ENCODE measurements around the gene ENTR1. TPM values are rescaled to one million over a fixed set of nuclear protein-coding genes. Genes with fewer than 3 reads are reported as not detected.

Gene ENTR1
- total and polyA plus RNA-seq, 4 donors = 25.5 to 48.4 (median 37.7) TPM

DNA sequence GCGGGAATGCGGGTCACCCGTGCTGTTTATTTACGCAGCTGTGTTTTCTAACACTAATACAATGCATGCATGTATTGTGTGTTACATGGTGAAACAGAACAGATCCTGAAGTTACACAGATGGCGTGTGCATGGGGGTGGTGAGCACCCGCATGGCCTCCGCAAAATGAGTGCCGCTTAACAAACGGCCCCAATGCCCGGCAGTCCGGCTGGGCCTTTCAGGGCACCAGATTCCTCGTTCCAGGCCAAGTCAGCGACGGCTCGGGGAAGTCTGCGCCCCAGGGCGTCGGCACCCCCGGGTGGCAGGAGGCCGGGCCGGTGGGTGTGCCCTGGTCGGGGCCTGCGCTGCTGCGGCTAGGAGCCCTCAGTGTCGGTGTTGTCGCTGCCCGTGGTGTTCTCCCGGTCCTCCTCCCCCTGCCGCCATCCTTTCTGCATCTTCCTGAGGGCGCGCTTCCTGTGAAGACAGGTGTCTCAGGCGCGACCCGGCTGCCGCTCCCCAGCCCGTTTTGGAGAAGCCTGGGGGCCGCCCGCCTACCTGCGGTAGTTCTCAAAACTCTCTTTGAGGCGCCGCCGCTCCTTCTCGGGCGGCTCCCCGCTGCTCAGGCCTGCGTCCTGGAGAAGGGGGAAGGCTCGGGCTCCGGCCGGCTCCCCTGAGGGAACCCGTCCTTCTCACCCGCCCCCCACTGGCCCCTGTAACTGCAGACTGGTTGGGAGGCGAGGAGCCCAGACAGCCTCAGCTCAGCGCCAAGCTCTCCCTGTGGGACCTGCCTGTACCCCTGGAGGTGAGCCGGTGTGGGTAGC is 46.3 kb downstream of the ENTR1 start:
- DNase-seq (no peak), ATAC-seq (ENCODE audit: insufficient read depth, low FRiP score) (no peak)
- no peaks in the 10 kb centered on the region for H3K27me3 ChIP-seq (ENCODE audit: control insufficient read depth in 3 of 3, insufficient read depth in 3 of 3, low read length in 2 of 3)
- H3K4me1 ChIP-seq (ENCODE audit: control insufficient read depth in 5 of 5, insufficient read depth in 5 of 5, low read length in 5 of 5) = peaks cover 0 to 22% (median 11%) of the 10 kb centered on the region in 5 donors
- no peak overlapping the region for H3K27ac ChIP-seq (ENCODE audit: low read depth in 1 of 2, low read length in 1 of 2)
- 40 to 44% methylated on average over 51 to 54 of the region's 54 CpGs for WGBS, 2 donors
- TF ChIP-seq, protein P1, sequence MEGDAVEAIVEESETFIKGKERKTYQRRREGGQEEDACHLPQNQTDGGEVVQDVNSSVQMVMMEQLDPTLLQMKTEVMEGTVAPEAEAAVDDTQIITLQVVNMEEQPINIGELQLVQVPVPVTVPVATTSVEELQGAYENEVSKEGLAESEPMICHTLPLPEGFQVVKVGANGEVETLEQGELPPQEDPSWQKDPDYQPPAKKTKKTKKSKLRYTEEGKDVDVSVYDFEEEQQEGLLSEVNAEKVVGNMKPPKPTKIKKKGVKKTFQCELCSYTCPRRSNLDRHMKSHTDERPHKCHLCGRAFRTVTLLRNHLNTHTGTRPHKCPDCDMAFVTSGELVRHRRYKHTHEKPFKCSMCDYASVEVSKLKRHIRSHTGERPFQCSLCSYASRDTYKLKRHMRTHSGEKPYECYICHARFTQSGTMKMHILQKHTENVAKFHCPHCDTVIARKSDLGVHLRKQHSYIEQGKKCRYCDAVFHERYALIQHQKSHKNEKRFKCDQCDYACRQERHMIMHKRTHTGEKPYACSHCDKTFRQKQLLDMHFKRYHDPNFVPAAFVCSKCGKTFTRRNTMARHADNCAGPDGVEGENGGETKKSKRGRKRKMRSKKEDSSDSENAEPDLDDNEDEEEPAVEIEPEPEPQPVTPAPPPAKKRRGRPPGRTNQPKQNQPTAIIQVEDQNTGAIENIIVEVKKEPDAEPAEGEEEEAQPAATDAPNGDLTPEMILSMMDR (IDR thresholded peaks at IDR 0.05; ENCODE audit: control extremely low read depth, extremely low read depth) = no peak
- no peak overlapping the region for H3K9ac ChIP-seq (ENCODE audit: insufficient read depth in 1 of 2, low read length in 2 of 2)
- H3K4me3 ChIP-seq = no peak overlapping the region
- peaks cover 0 to 4% (median under 1%) of the 10 kb centered on the region in 4 donors for H3K36me3 ChIP-seq (ENCODE audit: control insufficient read depth in 4 of 4, insufficient read depth in 4 of 4, low read length in 4 of 4)
- H3K9me3 ChIP-seq (ENCODE audit: control insufficient read depth in 4 of 4, insufficient read depth in 3 of 4, low read length in 3 of 4) = no peaks in the 10 kb centered on the region

DNA sequence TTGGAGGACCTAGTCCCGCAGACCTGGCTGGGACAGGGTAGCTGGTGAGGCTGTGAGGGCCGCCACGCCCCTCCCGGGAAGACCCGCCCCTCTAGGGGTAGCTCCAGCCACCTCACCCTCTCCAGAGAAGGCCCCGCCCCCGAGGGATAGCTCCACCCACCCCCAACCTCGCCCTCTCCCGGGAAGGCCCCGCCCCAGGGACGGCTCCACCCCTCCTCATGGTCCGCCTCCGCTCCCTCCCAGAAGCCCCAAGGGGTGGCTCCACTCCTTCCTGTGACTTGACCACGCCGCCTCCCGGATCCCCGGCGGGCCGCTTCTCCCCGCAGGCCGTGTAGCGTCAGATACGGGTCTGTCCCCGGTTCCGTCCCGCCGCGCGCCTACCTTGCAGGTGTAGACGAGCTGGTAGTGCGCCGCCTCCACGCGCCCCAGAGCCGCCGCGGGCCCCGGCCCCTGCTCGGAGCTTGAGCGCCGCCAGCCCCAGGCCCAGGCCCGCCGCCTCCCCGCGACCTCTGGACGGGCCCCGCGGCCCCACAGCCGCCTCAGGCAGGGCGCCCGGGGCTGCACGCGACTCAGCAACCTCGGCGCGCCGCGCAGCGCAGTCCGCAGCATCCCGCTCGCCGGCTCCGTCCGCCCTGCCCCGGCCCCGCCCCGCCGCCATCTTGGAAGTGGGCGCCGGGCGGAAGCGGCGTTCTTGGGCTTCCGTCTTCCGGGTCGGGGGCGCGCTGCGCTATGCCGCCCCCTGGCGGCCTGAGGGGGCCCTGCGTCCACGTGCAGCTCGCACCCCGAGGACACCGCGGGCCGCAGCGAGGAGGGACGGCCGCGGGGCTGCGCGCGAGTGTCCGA is 47.1 kb downstream of the ENTR1 start, which contains the start of gene DNLZ:
TSS of gene DNLZ (minus strand) at position 639 of the 843 bp plus-strand sequence. CDS start at position 609, 30 bp downstream.
- Histone ChIP-seq H3K27me3 (ENCODE audit: control insufficient read depth in 3 of 3, insufficient read depth in 3 of 3, low read length in 2 of 3) (no peaks in the 10 kb centered on the region), H3K4me1 (ENCODE audit: control insufficient read depth in 5 of 5, insufficient read depth in 5 of 5, low read length in 5 of 5) (peaks cover 0 to 22% (median 11%) of the 10 kb centered on the region in 5 donors), H3K9ac (ENCODE audit: insufficient read depth in 1 of 2, low read length in 2 of 2) (no peak within 1 kb of the TSS), H3K27ac (ENCODE audit: low read depth in 1 of 2, low read length in 1 of 2) (peak within 1 kb of the TSS; percentile 96 to 98), H3K36me3 (ENCODE audit: control insufficient read depth in 4 of 4, insufficient read depth in 4 of 4, low read length in 4 of 4) (peaks cover 0 to 5% (median 2%) of the 10 kb centered on the region in 4 donors), H3K4me3 (peak within 1 kb of the TSS; percentile 77), H3K9me3 (ENCODE audit: control insufficient read depth in 4 of 4, insufficient read depth in 3 of 4, low read length in 3 of 4) (no peaks in the 10 kb centered on the region)
- ATAC-seq (ENCODE audit: insufficient read depth, low FRiP score) (peak; percentile 89), DNase-seq (peak; percentile 93 to 96 (median 95))
- TF ChIP-seq, protein P1 (IDR thresholded peaks at IDR 0.05; ENCODE audit: control extremely low read depth, extremely low read depth) = peak; percentile 89
- 1% methylated on average over 68 to 97 of the region's 97 CpGs for WGBS, 2 donors

DNA sequence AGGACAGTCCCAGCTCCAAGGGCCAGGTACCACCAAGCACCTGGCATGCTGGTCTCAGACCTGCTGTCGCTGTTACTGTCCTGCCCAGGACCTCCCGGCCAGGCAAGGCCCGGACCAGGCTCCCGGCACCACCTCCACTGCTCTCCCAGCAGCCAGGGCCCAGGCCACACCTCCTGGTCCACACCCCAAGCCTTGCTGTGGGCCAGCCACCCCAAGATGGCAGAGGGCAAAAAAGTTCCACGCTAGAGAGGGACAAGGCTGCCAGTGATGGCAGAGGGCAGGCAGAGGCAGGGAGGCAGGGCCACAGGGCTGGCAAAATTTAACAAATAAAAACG is 48.0 kb downstream of the ENTR1 start:
- H3K4me3 ChIP-seq = no peak overlapping the region
- no peak for ATAC-seq (ENCODE audit: insufficient read depth, low FRiP score)
- TF ChIP-seq, protein P1 (IDR thresholded peaks at IDR 0.05; ENCODE audit: control extremely low read depth, extremely low read depth) = no peak

More for the DNA sequence above, 48.0 kb downstream of the ENTR1 start:
- peaks cover 0 to 22% (median 11%) of the 10 kb centered on the region in 5 donors for H3K4me1 ChIP-seq (ENCODE audit: control insufficient read depth in 5 of 5, insufficient read depth in 5 of 5, low read length in 5 of 5)
- peaks cover 0 to 14% (median 2%) of the 10 kb centered on the region in 4 donors for H3K36me3 ChIP-seq (ENCODE audit: control insufficient read depth in 4 of 4, insufficient read depth in 4 of 4, low read length in 4 of 4)
- H3K27me3 ChIP-seq (ENCODE audit: control insufficient read depth in 3 of 3, insufficient read depth in 3 of 3, low read length in 2 of 3) = no peaks in the 10 kb centered on the region
- WGBS, 2 donors = 83 to 90% methylated on average over 6 of the region's 6 CpGs
- no peak overlapping the region for H3K9ac ChIP-seq (ENCODE audit: insufficient read depth in 1 of 2, low read length in 2 of 2)
- H3K27ac ChIP-seq (ENCODE audit: low read depth in 1 of 2, low read length in 1 of 2) = peak overlapping the region; percentile 62 to 72
- no peaks in the 10 kb centered on the region for H3K9me3 ChIP-seq (ENCODE audit: control insufficient read depth in 4 of 4, insufficient read depth in 3 of 4, low read length in 3 of 4)
- peak in 1 of 3 donors; percentile 13 for DNase-seq

Data from lung (tissue), 12 donors.